ENCODE results near the gene CCDC69. TPM values are rescaled to one million over a fixed set of nuclear protein-coding genes. Genes with fewer than 3 reads are reported as not detected.
A peak's percentile ranks its signal among the peaks of the same experiment; 100 is the strongest.

Gene CCDC69
- total and polyA plus RNA-seq, 2 donors (not counting 1 experiment from before 2014, with no cell fraction given): 58.7 to 125 TPM

DNA sequence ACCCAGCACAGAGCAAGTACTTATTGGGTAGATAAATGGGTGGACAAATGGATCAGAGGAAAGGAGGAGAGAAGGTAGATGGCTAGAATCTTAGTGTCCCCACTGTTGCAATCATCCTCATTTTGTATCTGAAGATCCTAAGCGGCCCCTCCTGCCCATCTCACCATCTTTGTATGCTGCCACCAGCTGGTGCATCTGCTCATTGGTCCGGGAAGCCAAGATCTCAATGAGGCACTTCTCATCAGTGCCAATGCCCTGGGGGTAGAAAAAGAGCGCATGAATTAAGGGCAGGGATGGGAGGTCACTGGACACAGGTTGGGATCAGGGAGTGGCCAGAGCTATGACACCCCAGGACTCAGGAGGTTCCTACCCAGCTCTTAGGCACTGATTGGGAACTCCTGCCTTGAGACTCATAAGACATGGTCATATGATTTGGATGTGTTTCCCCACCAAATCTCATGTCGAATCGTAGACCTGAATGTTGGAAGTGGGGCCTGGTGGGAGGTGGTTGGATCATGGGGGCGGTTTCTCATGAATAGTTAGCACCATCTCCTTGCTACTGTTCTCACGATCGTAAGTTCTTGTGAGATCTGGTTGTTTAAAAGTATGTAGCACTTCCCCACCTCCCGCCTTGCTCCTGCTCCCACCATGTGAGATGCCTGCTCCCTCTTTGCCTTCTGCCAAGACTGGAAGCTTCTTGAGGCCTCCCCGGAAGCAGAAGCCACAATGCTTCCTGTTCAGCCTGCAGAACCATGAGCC is 86.6 kb downstream of the CCDC69 start:
- peak overlapping the region; percentile 51 for H3K27ac Mint-ChIP-seq
- peaks cover 3 to 87% of the 10 kb centered on the region in 2 experiments for H3K36me3 ChIP-seq (replicated peaks in 1 of 2; ENCODE audit: control extremely low read depth in 1 of 2, control insufficient read depth in 1 of 2, extremely low read depth in 1 of 2, insufficient read depth in 2 of 2, low read length in 1 of 2)
- CTCF ChIA-PET: interaction anchor here (0.8 to 48.0 kb wide), 4 partner anchors 10 to 105 kb away, joined by 3 to 1701 read pairs (median 852); partner anchors contain the start of gene ANXA6
- no peaks in the 10 kb centered on the region for H3K27me3 Mint-ChIP-seq
- TF ChIP-seq EZH2 (IDR thresholded peaks at IDR 0.05; ENCODE audit: borderline replicate concordance, insufficient read depth, low read depth, low read length, poor library complexity, severe bottlenecking) (no peak), CTCF (IDR thresholded peaks at IDR 0.05) (no peak)
- no peak for DNase-seq
- POLR2A ChIA-PET: interaction anchor here (1.4 kb wide), 1 partner anchor 9 kb away, joined by 3 read pairs; no protein-coding TSS in a partner anchor
- peaks cover 51 to 85% of the 10 kb centered on the region in 2 donors for H3K4me1 ChIP-seq (ENCODE audit: control insufficient read depth in 2 of 2, insufficient read depth in 2 of 2, low read length in 2 of 2)
- H3K27me3 ChIP-seq (replicated peaks in 1 of 4; ENCODE audit: control extremely low read depth in 1 of 4, control insufficient read depth in 3 of 4, insufficient read depth in 4 of 4, low read length in 3 of 4): no peaks in the 10 kb centered on the region
- no peak overlapping the region for H3K4me3 Mint-ChIP-seq
- no peaks in the 10 kb centered on the region for H3K9me3 Mint-ChIP-seq (ENCODE audit: insufficient read depth)
- no peaks in the 10 kb centered on the region for H4K20me1 ChIP-seq (ENCODE audit: control insufficient read depth, insufficient read depth, low read length, poor library complexity, severe bottlenecking)
- intact Hi-C loops (cut with micrococcal nuclease): no loop called here
- H3K4me2 ChIP-seq (replicated peaks; ENCODE audit: low read depth, low read length, poor library complexity, severe bottlenecking): no peak overlapping the region
- H3K9me3 ChIP-seq (ENCODE audit: control extremely low read depth in 1 of 3, control insufficient read depth in 2 of 3, insufficient read depth in 1 of 3, low read length in 2 of 3): no peaks in the 10 kb centered on the region
- H3K9ac ChIP-seq (ENCODE audit: low read length): no peak overlapping the region
- H3K4me3 ChIP-seq (ENCODE audit: control extremely low read depth in 1 of 5, extremely low read depth in 1 of 5, insufficient read depth in 1 of 5, low read depth in 2 of 5, low read length in 4 of 5): no peak overlapping the region
- 94% methylated on average over 5 of the region's 10 CpGs for WGBS (ENCODE audit: insufficient coverage)
- peaks cover 78% of the 10 kb centered on the region for H3K4me1 Mint-ChIP-seq
- no peak for ATAC-seq (ENCODE audit: low read depth)
- H2AFZ ChIP-seq (ENCODE audit: insufficient read depth, low read depth, low read length, poor library complexity, severe bottlenecking): no peak overlapping the region
- H3K79me2 ChIP-seq (ENCODE audit: control insufficient read depth, insufficient read depth, low read length): peaks cover 48% of the 10 kb centered on the region
- peak overlapping the region in 1 of 2 donors; percentile 67 for H3K27ac ChIP-seq (ENCODE audit: low read length in 2 of 2)

GRCh38 chr5:151134228-151134627 is 89.7 kb downstream of the CCDC69 start:
- H3K27ac ChIP-seq (ENCODE audit: low read length in 2 of 2): peak overlapping the region; percentile 48 to 70
- 60% methylated on average over 1 of the region's 3 CpGs for WGBS (ENCODE audit: insufficient coverage)
- H3K4me1 ChIP-seq (ENCODE audit: control insufficient read depth in 2 of 2, insufficient read depth in 2 of 2, low read length in 2 of 2): peaks cover 40 to 76% of the 10 kb centered on the region in 2 donors
- peak overlapping the region; percentile 62 for H3K4me3 Mint-ChIP-seq
- ChIA-PET POLR2A (interaction anchor here (0.8 to 2.2 kb wide), 2 partner anchors 8 to 20 kb away, joined by 3 to 8 read pairs; no protein-coding TSS in a partner anchor), CTCF (interaction anchor here (1.4 to 48.0 kb wide), 5 partner anchors 7 to 105 kb away, joined by 5 to 1701 read pairs (median 14); partner anchors contain the start of gene ANXA6)
- peak overlapping the region; percentile 87 for H3K27ac Mint-ChIP-seq
- H3K79me2 ChIP-seq (ENCODE audit: control insufficient read depth, insufficient read depth, low read length): peaks cover 48% of the 10 kb centered on the region
- peak overlapping the region; percentile 33 for H3K4me2 ChIP-seq (replicated peaks; ENCODE audit: low read depth, low read length, poor library complexity, severe bottlenecking)
- H2AFZ ChIP-seq (ENCODE audit: insufficient read depth, low read depth, low read length, poor library complexity, severe bottlenecking): no peak overlapping the region
- intact Hi-C loops (cut with micrococcal nuclease): no loop called here
- H3K36me3 ChIP-seq (replicated peaks in 1 of 2; ENCODE audit: control extremely low read depth in 1 of 2, control insufficient read depth in 1 of 2, extremely low read depth in 1 of 2, insufficient read depth in 2 of 2, low read length in 1 of 2): peaks cover 5 to 94% of the 10 kb centered on the region in 2 experiments
- H3K4me1 Mint-ChIP-seq: peaks cover 81% of the 10 kb centered on the region
- H3K9ac ChIP-seq (ENCODE audit: low read length): no peak overlapping the region
- H4K20me1 ChIP-seq (ENCODE audit: control insufficient read depth, insufficient read depth, low read length, poor library complexity, severe bottlenecking): no peaks in the 10 kb centered on the region
- H3K9me3 ChIP-seq (ENCODE audit: control extremely low read depth in 1 of 3, control insufficient read depth in 2 of 3, insufficient read depth in 1 of 3, low read length in 2 of 3): no peaks in the 10 kb centered on the region
- no peaks in the 10 kb centered on the region for H3K27me3 Mint-ChIP-seq
- no peaks in the 10 kb centered on the region for H3K9me3 Mint-ChIP-seq (ENCODE audit: insufficient read depth)
- no peaks in the 10 kb centered on the region for H3K27me3 ChIP-seq (replicated peaks in 1 of 4; ENCODE audit: control extremely low read depth in 1 of 4, control insufficient read depth in 3 of 4, insufficient read depth in 4 of 4, low read length in 3 of 4)
- ATAC-seq (ENCODE audit: low read depth) (peak; percentile 37), DNase-seq (no peak)
- no peak for TF ChIP-seq EZH2 (IDR thresholded peaks at IDR 0.05; ENCODE audit: borderline replicate concordance, insufficient read depth, low read depth, low read length, poor library complexity, severe bottlenecking)
- no peak for TF ChIP-seq CTCF (IDR thresholded peaks at IDR 0.05)
- peak overlapping the region in 1 of 5 experiments; percentile 7 for H3K4me3 ChIP-seq (ENCODE audit: control extremely low read depth in 1 of 5, extremely low read depth in 1 of 5, insufficient read depth in 1 of 5, low read depth in 2 of 5, low read length in 4 of 5)

Data from B cell (primary cell).